ENCODE data around the gene SPART.

Gene SPART

GRCh38 chr13:36286006-36286405 is 60.2 kb downstream of the SPART start:
- no peak overlapping the region for H3K4me3 ChIP-seq (ENCODE audit: low read depth, low read length)
- DNase-seq (ENCODE audit: low read depth) = no peak
- TF ChIP-seq CTCF (IDR thresholded peaks at IDR 0.05; ENCODE audit: low read depth, low read length) (no peak), MYC (IDR thresholded peaks at IDR 0.05; ENCODE audit: low read depth, low read length) (no peak), MAX (IDR thresholded peaks at IDR 0.05; ENCODE audit: low read depth, low read length) (no peak), POLR2A (IDR thresholded peaks at IDR 0.05; ENCODE audit: extremely low read depth, insufficient read length) (no peak)

DNA sequence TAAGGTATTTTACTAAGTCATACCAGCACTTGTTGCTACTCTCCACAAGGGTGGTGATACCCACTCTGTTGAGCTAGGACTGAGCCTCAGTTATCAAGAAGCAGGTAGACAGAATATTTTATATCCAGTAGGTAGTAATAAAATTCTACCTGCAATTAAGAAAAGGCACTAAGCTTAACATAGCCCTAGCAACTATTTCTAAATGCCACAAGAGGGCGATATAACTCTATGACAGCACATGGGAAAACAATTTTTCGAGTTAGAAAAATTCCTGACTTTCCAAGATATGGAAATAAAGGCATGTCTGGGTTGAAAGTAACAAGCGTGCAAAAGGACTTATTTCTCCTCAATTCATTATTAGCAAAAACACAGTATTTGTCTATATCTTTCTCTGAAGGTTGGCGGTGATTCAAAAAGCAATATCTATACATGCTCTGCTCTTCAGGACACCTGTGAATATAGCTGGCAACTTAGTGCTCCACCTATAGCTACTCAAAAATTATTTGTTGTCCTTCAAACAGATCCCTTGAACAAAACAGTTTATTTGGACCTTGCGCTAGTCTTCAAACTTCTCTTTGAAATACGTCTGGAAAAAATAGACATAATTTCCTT is 63.3 kb downstream of the SPART start:
- peak; percentile 37 for DNase-seq (ENCODE audit: low read depth)
- TF ChIP-seq MAX (IDR thresholded peaks at IDR 0.05; ENCODE audit: low read depth, low read length) (peak; percentile 21; the same call in 1 of the 2 replicates), CTCF (IDR thresholded peaks at IDR 0.05; ENCODE audit: low read depth, low read length) (peak; percentile 75), POLR2A (IDR thresholded peaks at IDR 0.05; ENCODE audit: extremely low read depth, insufficient read length) (no peak), MYC (IDR thresholded peaks at IDR 0.05; ENCODE audit: low read depth, low read length) (no peak)
- H3K4me3 ChIP-seq (ENCODE audit: low read depth, low read length) = no peak overlapping the region

- peak; percentile 50 for TF ChIP-seq CTCF (IDR thresholded peaks at IDR 0.05; ENCODE audit: low read depth, low read length)
- TF ChIP-seq POLR2A (IDR thresholded peaks at IDR 0.05; ENCODE audit: extremely low read depth, insufficient read length) = no peak
- no peak overlapping the region for H3K4me3 ChIP-seq (ENCODE audit: low read depth, low read length)
- peak; percentile 66 for DNase-seq (ENCODE audit: low read depth)
These were observed 70.8 kb downstream of the SPART start for GRCh38 chr13:36275190-36276002.

DNA sequence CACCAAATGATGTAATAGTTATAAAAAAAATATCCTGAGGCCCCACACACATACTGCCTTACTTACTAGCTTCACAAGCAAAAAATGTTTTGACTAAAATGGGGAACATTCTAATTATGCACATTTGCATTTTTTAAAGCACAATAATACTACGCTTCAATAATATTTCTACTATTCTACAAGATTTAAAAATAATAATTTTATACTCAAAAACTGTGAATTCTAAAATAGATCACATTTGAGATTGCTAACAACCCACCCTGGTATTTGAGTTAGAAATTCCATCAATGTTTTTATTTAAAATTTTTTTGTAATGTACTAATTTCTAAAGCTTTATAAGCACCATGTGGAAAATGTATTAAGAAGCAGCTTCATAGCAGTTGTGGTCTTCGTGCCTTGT is 72.8 kb downstream of the SPART start:
- TF ChIP-seq MYC (IDR thresholded peaks at IDR 0.05; ENCODE audit: low read depth, low read length) (no peak), CTCF (IDR thresholded peaks at IDR 0.05; ENCODE audit: low read depth, low read length) (no peak), POLR2A (IDR thresholded peaks at IDR 0.05; ENCODE audit: extremely low read depth, insufficient read length) (no peak), MAX (IDR thresholded peaks at IDR 0.05; ENCODE audit: low read depth, low read length) (no peak)
- DNase-seq (ENCODE audit: low read depth) = no peak
- no peak overlapping the region for H3K4me3 ChIP-seq (ENCODE audit: low read depth, low read length)

DNA sequence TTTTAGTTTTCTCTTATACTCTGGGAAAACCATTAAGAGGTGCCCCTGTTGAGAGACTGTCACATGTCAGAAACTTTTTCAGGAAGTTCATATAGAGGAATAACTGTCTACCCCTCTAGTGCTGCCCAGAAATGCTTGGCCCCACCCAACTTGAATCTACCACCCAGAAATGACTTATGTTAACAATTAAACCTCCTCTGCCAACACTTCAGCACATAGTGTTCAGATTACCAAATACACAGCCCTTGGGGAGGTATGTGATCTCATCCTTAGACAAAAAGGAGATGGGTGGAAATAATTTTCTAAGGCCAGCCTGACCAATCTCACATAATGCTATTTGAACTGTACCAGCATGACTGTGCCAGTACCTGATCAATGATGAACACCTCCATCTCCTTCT is 84.2 kb downstream of the SPART start:
- DNase-seq (ENCODE audit: low read depth) = no peak
- no peak overlapping the region for H3K4me3 ChIP-seq (ENCODE audit: low read depth, low read length)
- no peak for TF ChIP-seq MYC (IDR thresholded peaks at IDR 0.05; ENCODE audit: low read depth, low read length)

GRCh38 chr13:36261011-36261410 is 85.2 kb downstream of the SPART start:
- DNase-seq (ENCODE audit: low read depth) = no peak
- H3K4me3 ChIP-seq (ENCODE audit: low read depth, low read length) = no peak overlapping the region
- TF ChIP-seq MAX (IDR thresholded peaks at IDR 0.05; ENCODE audit: low read depth, low read length) (no peak), CTCF (IDR thresholded peaks at IDR 0.05; ENCODE audit: low read depth, low read length) (no peak), POLR2A (IDR thresholded peaks at IDR 0.05; ENCODE audit: extremely low read depth, insufficient read length) (no peak), MYC (IDR thresholded peaks at IDR 0.05; ENCODE audit: low read depth, low read length) (no peak)

All from NB4 (cell line).